Measurements from ENCODE around the gene PALM3. TPM values are rescaled to one million over a fixed set of nuclear protein-coding genes. Genes with fewer than 3 reads are reported as not detected.

The PALM3 gene
- total and polyA plus RNA-seq, 2 donors (not counting 3 experiments of a cell fraction or from before 2014, with no cell fraction given) = 0.08 to 0.31 TPM

GRCh38 chr19:14055396-14055795 lies 6.5 kb downstream of the PALM3 start:
- Histone ChIP-seq H3K4me3 (replicated peaks in 1 of 3; ENCODE audit: insufficient read depth in 1 of 3, low read depth in 1 of 3, low read length in 3 of 3) (no peak overlapping the region), H3K4me2 (ENCODE audit: insufficient read depth, low read length) (no peak overlapping the region), H3K9me1 (replicated peaks; ENCODE audit: control insufficient read depth, extremely low read depth, insufficient read depth, low read length) (no peaks in the 10 kb centered on the region), H3K27ac (ENCODE audit: insufficient read depth, low read depth, low read length) (no peak overlapping the region), H3K9me3 (replicated peaks; ENCODE audit: control insufficient read depth, insufficient read depth, low read length) (no peaks in the 10 kb centered on the region), H3K79me2 (ENCODE audit: control insufficient read depth, insufficient read depth, low read length) (no peaks in the 10 kb centered on the region), H4K20me1 (replicated peaks; ENCODE audit: control insufficient read depth, extremely low read depth, insufficient read depth, low read length) (no peaks in the 10 kb centered on the region), H3K9ac (replicated peaks; ENCODE audit: extremely low read depth, insufficient read depth, low read length) (no peak overlapping the region), H3K4me1 (ENCODE audit: control insufficient read depth, extremely low read depth, insufficient read depth, low read length) (no peaks in the 10 kb centered on the region), H3K36me3 (ENCODE audit: control insufficient read depth in 2 of 2, extremely low read depth in 1 of 2, insufficient read depth in 2 of 2, low read length in 2 of 2) (no peaks in the 10 kb centered on the region), H3K27me3 (ENCODE audit: control insufficient read depth in 2 of 2, insufficient read depth in 2 of 2, low read length in 2 of 2) (peaks cover 7 to 8% of the 10 kb centered on the region in 2 experiments), H2AFZ (ENCODE audit: low read depth, low read length) (no peak overlapping the region)
- FAIRE-seq (no peak), DNase-seq (ENCODE audit: low read depth, low spot score) (no peak)
- POLR2A ChIA-PET = no interaction called here
- no peak for TF ChIP-seq GATA2 (IDR thresholded peaks at IDR 0.05; ENCODE audit: insufficient read depth, insufficient read length, low read depth, low read length)
- no peak for TF ChIP-seq POLR2A (IDR thresholded peaks at IDR 0.05; ENCODE audit: low read depth, low read length)
- no peak for TF ChIP-seq JUN (IDR thresholded peaks at IDR 0.05; ENCODE audit: borderline replicate concordance, insufficient read depth, insufficient read length, low read depth)
- no peak for TF ChIP-seq MAX (IDR thresholded peaks at IDR 0.05; ENCODE audit: insufficient read depth, insufficient read length)
- TF ChIP-seq POLR2AphosphoS5 (IDR thresholded peaks at IDR 0.05; ENCODE audit: insufficient read depth, low read depth, low read length) = no peak
- no peak for TF ChIP-seq EZH2 (IDR thresholded peaks at IDR 0.05; ENCODE audit: borderline replicate concordance, low read depth, low read length, severe bottlenecking)
- TF ChIP-seq MYC (IDR thresholded peaks at IDR 0.05; ENCODE audit: low read depth, low read length) = no peak
- no peak for TF ChIP-seq FOS (IDR thresholded peaks at IDR 0.05; ENCODE audit: borderline replicate concordance, insufficient read depth, low read length)
- TF ChIP-seq CTCF (IDR thresholded peaks at IDR 0.05; ENCODE audit: extremely low read depth in 1 of 2, insufficient read depth in 1 of 2, low read depth in 1 of 2, low read length in 2 of 2) = no peak
- dilution Hi-C loops (cut with MboI; ENCODE audit: extremely low pct_ligation_motif_present, low sequenced_read_pairs) = no loop called here
- CTCF ChIA-PET = interaction anchor here (1.0 kb wide), 1 partner anchor 17 kb away, joined by 3 read pairs; the partner anchor contains the start of gene MISP3
- intact Hi-C loops (cut with micrococcal nuclease) = loop anchor here (5.0 kb wide), 1 partner anchor 173 kb away; no protein-coding TSS in a partner anchor
- BruUV-seq (replicated peaks) = no TSS peak

All from endothelial cell of umbilical vein (primary cell).